ENCODE measurements around the gene TTPAL. TPM values are rescaled to one million over a fixed set of nuclear protein-coding genes. Genes with fewer than 3 reads are reported as not detected.

Gene TTPAL
- total RNA-seq, 2 donors from 2014 or later, result 18.3 to 19.4 TPM

- 80 to 100% methylated on average over 1 to 3 of the region's 3 CpGs for WGBS, 2 experiments (ENCODE audit: insufficient coverage in 1 of 2, insufficient read length in 1 of 2)
- Histone ChIP-seq H3K9me3 (ENCODE audit: control insufficient read depth, low read length) (no peaks in the 10 kb centered on the region), H3K36me3 (ENCODE audit: control insufficient read depth, insufficient read depth, low read length) (peaks cover 97% of the 10 kb centered on the region), H3K27ac (ENCODE audit: low read depth, low read length) (no peak overlapping the region), H3K27me3 (ENCODE audit: control insufficient read depth, insufficient read depth, low read length, poor library complexity, severe bottlenecking) (no peaks in the 10 kb centered on the region), H3K9ac (ENCODE audit: extremely low read depth, low read length, poor library complexity, severe bottlenecking) (no peak overlapping the region), H3K4me1 (ENCODE audit: control insufficient read depth, insufficient read depth, low read length) (peaks cover 14% of the 10 kb centered on the region), H3K4me3 (ENCODE audit: low read length) (no peak overlapping the region)
- Mint-ChIP-seq H3K4me1 (peaks cover 19% of the 10 kb centered on the region), H3K27ac (peak overlapping the region; percentile 37), H3K36me3 (ENCODE audit: low read depth) (peaks cover 70% of the 10 kb centered on the region), H3K4me3 (no peak overlapping the region), H3K27me3 (ENCODE audit: insufficient read depth) (no peaks in the 10 kb centered on the region), H3K9me3 (no peaks in the 10 kb centered on the region)
- DNase-seq, result no peak
- TF ChIP-seq CTCF (conservative IDR thresholded peaks at IDR 0.05), result no peak
Measured at GRCh38 chr20:44495802-44496481, 20.3 kb downstream of the TTPAL start.

- Mint-ChIP-seq H3K9me3 (no peaks in the 10 kb centered on the region), H3K36me3 (ENCODE audit: low read depth) (peaks cover 73% of the 10 kb centered on the region), H3K27me3 (ENCODE audit: insufficient read depth) (no peaks in the 10 kb centered on the region), H3K4me1 (peaks cover 9% of the 10 kb centered on the region), H3K4me3 (no peak overlapping the region), H3K27ac (no peak overlapping the region)
- Histone ChIP-seq H3K9ac (ENCODE audit: extremely low read depth, low read length, poor library complexity, severe bottlenecking) (no peak overlapping the region), H3K36me3 (ENCODE audit: control insufficient read depth, insufficient read depth, low read length) (peaks cover 97% of the 10 kb centered on the region), H3K9me3 (ENCODE audit: control insufficient read depth, low read length) (no peaks in the 10 kb centered on the region), H3K4me3 (ENCODE audit: low read length) (no peak overlapping the region), H3K4me1 (ENCODE audit: control insufficient read depth, insufficient read depth, low read length) (peaks cover 6% of the 10 kb centered on the region), H3K27me3 (ENCODE audit: control insufficient read depth, insufficient read depth, low read length, poor library complexity, severe bottlenecking) (no peaks in the 10 kb centered on the region), H3K27ac (ENCODE audit: low read depth, low read length) (no peak overlapping the region)
- WGBS, 2 experiments (ENCODE audit: insufficient coverage in 1 of 2, insufficient read length in 1 of 2), result 89 to 96% methylated on average over 2 to 3 of the region's 3 CpGs
- TF ChIP-seq CTCF (conservative IDR thresholded peaks at IDR 0.05), result no peak
- no peak for DNase-seq
Measured at GRCh38 chr20:44496976-44497375, 21.3 kb downstream of the TTPAL start.

DNA sequence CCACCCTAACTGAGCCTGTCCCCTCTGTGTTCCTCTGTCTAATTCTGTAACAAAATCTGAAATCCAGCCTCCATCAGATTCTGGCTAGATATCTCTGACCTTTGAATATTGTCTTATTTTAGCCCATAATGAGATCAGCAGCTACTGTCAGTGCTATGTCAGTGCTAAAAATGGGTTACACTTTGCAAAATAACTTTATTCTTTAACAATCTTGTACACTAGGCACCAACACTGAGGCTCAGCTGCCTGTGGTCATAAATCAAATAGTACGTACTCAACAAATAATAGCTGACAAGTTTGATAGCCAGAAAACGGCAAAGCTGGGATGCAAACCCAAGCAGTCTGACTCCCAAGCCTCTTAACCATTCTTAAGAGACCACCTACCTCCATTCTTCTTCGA is 22.1 kb downstream of the TTPAL start:
- TF ChIP-seq CTCF (conservative IDR thresholded peaks at IDR 0.05), result no peak
- no peaks in the 10 kb centered on the region for H3K9me3 Mint-ChIP-seq
- no peaks in the 10 kb centered on the region for H3K4me1 ChIP-seq (ENCODE audit: control insufficient read depth, insufficient read depth, low read length)

More for the DNA sequence above, 22.1 kb downstream of the TTPAL start:
- no peak overlapping the region for H3K27ac Mint-ChIP-seq
- H3K36me3 Mint-ChIP-seq (ENCODE audit: low read depth), result peaks cover 75% of the 10 kb centered on the region
- H3K9ac ChIP-seq (ENCODE audit: extremely low read depth, low read length, poor library complexity, severe bottlenecking), result no peak overlapping the region
- no peak overlapping the region for H3K4me3 Mint-ChIP-seq
- no peak for DNase-seq
- H3K36me3 ChIP-seq (ENCODE audit: control insufficient read depth, insufficient read depth, low read length), result peaks cover 97% of the 10 kb centered on the region
- no peaks in the 10 kb centered on the region for H3K9me3 ChIP-seq (ENCODE audit: control insufficient read depth, low read length)
- no peaks in the 10 kb centered on the region for H3K27me3 ChIP-seq (ENCODE audit: control insufficient read depth, insufficient read depth, low read length, poor library complexity, severe bottlenecking)
- no peak overlapping the region for H3K4me3 ChIP-seq (ENCODE audit: low read length)
- 93 to 100% methylated on average over 2 to 3 of the region's 3 CpGs for WGBS, 2 experiments (ENCODE audit: insufficient coverage in 1 of 2, insufficient read length in 1 of 2)
- H3K4me1 Mint-ChIP-seq, result peaks cover under 1% of the 10 kb centered on the region
- H3K27ac ChIP-seq (ENCODE audit: low read depth, low read length), result no peak overlapping the region
- H3K27me3 Mint-ChIP-seq (ENCODE audit: insufficient read depth), result no peaks in the 10 kb centered on the region
